Measurements from ENCODE around the gene CHD6.

- TF ChIP-seq EZH2phosphoT487 (IDR thresholded peaks at IDR 0.05; ENCODE audit: insufficient read depth, low read depth) (no peak), EZH2 (IDR thresholded peaks at IDR 0.05; ENCODE audit: insufficient read depth, poor library complexity, severe bottlenecking) (no peak)
Measured at GRCh38 chr20:41470362-41471095, 147.6 kb downstream of the CHD6 start.
